Measurements from ENCODE around the gene CELSR2.

Gene CELSR2

DNA sequence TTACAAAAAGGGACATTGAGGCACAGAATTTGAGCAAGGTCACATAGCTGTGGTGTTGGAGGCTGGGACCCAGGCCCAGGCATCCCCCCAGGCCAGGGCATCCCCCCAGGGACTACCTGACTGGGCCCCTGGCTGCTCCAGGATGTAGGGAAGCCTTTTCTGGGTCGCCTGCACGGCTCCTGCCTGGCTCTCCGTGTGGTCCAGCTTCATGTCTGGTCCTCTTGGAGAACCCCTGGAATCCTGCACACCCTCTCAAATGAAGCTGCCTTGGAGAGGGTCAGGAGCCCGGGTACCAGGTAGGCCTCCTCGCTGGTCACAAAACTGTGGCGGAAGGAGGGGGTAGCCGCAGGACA is 919 bp upstream of the CELSR2 start:
- no peak overlapping the region for H3K27ac ChIP-seq

DNA sequence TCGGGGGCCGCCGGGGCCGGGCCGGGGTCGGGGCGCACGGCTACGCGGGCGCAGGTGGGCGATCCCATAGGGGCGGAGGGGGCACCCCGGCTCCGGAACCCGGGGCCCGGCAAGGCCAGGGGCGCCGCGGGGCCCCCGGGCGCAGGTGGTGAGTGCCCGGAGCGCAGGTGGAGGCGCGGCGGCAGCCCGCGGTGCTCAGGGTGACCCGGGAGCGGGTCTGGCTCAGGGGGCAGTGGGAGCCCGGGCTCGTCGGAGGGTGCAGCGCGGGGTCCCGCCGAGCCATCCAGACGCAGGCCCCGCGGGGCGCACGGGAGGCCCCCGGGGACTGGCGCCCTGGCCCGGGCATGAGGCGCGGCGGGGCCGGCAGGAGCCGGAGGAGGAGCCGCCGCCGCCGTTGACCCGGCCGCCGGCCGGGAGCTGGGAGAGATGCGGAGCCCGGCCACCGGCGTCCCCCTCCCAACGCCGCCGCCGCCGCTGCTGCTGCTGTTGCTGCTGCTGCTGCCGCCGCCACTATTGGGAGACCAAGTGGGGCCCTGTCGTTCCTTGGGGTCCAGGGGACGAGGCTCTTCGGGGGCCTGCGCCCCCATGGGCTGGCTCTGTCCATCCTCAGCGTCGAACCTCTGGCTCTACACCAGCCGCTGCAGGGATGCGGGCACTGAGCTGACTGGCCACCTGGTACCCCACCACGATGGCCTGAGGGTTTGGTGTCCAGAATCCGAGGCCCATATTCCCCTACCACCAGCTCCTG is 489 bp downstream of the CELSR2 start:
- H3K27ac ChIP-seq: no peak overlapping the region
- no peak for TF ChIP-seq ZFX (IDR thresholded peaks at IDR 0.05; ENCODE audit: borderline replicate concordance)
- TF ChIP-seq, protein P1, sequence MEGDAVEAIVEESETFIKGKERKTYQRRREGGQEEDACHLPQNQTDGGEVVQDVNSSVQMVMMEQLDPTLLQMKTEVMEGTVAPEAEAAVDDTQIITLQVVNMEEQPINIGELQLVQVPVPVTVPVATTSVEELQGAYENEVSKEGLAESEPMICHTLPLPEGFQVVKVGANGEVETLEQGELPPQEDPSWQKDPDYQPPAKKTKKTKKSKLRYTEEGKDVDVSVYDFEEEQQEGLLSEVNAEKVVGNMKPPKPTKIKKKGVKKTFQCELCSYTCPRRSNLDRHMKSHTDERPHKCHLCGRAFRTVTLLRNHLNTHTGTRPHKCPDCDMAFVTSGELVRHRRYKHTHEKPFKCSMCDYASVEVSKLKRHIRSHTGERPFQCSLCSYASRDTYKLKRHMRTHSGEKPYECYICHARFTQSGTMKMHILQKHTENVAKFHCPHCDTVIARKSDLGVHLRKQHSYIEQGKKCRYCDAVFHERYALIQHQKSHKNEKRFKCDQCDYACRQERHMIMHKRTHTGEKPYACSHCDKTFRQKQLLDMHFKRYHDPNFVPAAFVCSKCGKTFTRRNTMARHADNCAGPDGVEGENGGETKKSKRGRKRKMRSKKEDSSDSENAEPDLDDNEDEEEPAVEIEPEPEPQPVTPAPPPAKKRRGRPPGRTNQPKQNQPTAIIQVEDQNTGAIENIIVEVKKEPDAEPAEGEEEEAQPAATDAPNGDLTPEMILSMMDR (IDR thresholded peaks at IDR 0.05): no peak

More for the DNA sequence above, 919 bp upstream of the CELSR2 start:
- TF ChIP-seq, protein P1 (IDR thresholded peaks at IDR 0.05): no peak
- TF ChIP-seq ZFX (IDR thresholded peaks at IDR 0.05; ENCODE audit: borderline replicate concordance): no peak

DNA sequence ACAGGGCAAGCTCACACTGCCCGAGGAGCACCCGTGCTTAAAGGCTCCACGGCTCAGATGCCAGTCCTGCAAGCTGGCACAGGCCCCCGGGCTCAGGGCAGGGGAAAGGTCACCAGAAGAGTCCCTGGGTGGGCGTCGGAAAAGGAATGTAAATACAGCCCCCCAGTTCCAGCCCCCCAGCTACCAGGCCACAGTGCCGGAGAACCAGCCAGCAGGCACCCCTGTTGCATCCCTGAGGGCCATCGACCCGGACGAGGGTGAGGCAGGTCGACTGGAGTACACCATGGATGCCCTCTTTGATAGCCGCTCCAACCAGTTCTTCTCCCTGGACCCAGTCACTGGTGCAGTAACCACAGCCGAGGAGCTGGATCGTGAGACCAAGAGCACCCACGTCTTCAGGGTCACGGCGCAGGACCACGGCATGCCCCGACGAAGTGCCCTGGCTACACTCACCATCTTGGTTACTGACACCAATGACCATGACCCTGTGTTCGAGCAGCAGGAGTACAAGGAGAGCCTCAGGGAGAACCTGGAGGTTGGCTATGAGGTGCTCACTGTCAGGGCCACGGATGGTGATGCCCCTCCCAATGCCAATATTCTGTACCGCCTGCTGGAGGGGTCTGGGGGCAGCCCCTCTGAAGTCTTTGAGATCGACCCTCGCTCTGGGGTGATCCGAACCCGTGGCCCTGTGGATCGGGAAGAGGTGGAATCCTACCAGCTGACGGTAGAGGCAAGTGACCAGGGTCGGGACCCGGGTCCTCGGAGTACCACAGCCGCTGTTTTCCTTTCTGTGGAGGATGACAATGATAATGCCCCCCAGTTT is 1.3 kb downstream of the CELSR2 start:
- TF ChIP-seq, protein P1 (IDR thresholded peaks at IDR 0.05): no peak
- TF ChIP-seq ZFX (IDR thresholded peaks at IDR 0.05; ENCODE audit: borderline replicate concordance): no peak

DNA sequence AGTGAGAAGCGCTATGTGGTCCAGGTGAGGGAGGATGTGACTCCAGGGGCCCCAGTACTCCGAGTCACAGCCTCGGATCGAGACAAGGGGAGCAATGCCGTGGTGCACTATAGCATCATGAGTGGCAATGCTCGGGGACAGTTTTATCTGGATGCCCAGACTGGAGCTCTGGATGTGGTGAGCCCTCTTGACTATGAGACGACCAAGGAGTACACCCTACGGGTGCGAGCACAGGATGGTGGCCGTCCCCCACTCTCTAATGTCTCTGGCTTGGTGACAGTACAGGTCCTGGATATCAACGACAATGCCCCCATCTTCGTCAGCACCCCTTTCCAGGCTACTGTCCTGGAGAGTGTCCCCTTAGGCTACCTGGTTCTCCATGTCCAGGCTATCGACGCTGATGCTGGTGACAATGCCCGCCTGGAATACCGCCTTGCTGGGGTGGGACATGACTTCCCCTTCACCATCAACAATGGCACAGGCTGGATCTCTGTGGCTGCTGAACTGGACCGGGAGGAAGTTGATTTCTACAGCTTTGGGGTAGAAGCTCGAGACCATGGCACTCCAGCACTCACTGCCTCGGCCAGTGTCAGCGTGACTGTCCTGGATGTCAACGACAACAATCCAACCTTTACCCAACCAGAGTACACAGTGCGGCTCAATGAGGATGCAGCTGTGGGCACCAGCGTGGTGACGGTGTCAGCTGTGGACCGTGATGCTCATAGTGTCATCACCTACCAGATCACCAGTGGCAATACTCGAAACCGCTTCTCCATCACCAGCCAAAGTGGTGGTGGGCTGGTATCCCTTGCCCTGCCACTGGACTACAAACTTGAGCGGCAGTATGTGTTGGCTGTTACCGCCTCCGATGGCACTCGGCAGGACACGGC is 2.2 kb downstream of the CELSR2 start:
- TF ChIP-seq, protein P1 (IDR thresholded peaks at IDR 0.05): no peak
- no peak for TF ChIP-seq ZFX (IDR thresholded peaks at IDR 0.05; ENCODE audit: borderline replicate concordance)
- H3K27ac ChIP-seq: no peak overlapping the region

More for the DNA sequence above, 1.3 kb downstream of the CELSR2 start:
- no peak overlapping the region for H3K27ac ChIP-seq

DNA sequence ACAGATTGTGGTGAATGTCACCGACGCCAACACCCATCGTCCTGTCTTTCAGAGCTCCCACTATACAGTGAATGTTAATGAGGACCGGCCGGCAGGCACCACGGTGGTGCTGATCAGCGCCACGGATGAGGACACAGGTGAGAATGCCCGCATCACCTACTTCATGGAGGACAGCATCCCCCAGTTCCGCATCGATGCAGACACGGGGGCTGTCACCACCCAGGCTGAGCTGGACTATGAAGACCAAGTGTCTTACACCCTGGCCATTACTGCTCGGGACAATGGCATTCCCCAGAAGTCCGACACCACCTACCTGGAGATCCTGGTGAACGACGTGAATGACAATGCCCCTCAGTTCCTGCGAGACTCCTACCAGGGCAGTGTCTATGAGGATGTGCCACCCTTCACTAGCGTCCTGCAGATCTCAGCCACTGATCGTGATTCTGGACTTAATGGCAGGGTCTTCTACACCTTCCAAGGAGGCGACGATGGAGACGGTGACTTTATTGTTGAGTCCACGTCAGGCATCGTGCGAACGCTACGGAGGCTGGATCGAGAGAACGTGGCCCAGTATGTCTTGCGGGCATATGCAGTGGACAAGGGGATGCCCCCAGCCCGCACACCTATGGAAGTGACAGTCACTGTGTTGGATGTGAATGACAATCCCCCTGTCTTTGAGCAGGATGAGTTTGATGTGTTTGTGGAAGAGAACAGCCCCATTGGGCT is 3.0 kb downstream of the CELSR2 start:
- TF ChIP-seq, protein P1 (IDR thresholded peaks at IDR 0.05): no peak
- TF ChIP-seq ZFX (IDR thresholded peaks at IDR 0.05; ENCODE audit: borderline replicate concordance): no peak
- no peak overlapping the region for H3K27ac ChIP-seq

DNA sequence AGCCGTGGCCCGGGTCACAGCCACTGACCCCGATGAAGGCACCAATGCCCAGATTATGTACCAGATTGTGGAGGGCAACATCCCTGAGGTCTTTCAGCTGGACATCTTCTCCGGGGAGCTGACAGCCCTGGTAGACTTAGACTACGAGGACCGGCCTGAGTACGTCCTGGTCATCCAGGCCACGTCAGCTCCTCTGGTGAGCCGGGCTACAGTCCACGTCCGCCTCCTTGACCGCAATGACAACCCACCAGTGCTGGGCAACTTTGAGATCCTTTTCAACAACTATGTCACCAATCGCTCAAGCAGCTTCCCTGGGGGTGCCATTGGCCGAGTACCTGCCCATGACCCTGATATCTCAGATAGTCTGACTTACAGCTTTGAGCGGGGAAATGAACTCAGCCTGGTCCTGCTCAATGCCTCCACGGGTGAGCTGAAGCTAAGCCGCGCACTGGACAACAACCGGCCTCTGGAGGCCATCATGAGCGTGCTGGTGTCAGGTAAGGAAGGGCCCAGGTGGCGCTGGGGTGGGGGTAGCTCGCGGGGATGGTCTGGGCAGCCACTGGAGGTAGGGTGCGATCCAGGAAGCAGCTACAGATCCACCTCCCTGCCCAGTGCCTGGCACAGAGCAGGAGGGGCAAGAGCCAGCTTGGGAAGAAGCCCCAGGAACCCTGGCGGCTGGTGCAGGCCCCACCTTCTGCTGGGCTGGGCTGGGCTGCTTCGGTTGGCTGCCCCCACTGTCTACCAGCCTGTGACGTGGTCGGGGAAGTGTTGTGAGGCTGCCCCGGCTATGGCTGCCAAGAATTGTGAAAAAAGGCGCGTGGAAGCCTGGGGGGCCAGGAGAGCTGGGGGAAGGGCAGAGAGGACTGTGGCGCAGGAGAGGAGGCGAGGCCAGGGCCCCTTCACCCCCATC is 3.8 kb downstream of the CELSR2 start:
- no peak overlapping the region for H3K27ac ChIP-seq
- TF ChIP-seq ZFX (IDR thresholded peaks at IDR 0.05; ENCODE audit: borderline replicate concordance): no peak
- TF ChIP-seq, protein P1 (IDR thresholded peaks at IDR 0.05): no peak
